ENCODE results near the gene PDLIM7. TPM values are rescaled to one million over a fixed set of nuclear protein-coding genes. Genes with fewer than 3 reads are reported as not detected.

The PDLIM7 gene
- total RNA-seq, 1 experiment from 2014 or later = 132 TPM

DNA sequence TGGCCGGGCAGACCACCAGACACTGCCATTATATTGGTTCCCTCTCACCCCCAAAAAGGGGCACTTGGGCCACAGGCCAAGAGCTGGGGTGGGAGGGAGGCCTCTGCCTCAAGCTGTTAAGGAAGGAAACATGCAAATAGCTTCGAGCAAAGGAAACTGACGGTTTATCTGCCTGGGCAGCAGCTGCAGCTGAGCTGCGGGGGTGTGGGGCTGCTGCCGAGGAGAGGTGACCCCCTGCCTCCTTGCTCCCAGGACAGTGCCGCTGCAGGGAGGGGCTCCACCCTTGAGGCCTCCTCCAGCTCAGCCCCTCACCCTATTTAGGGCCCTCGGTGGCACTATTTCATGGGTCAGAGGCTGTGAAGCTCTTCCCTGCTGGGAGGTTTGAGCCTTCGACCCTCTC is 11.4 kb upstream of the PDLIM7 start:
- no peaks in the 10 kb centered on the region for H3K9me3 ChIP-seq (ENCODE audit: low read depth, low read length, poor library complexity, severe bottlenecking)
- no TSS peak for BruUV-seq (replicated peaks)
- no peak for DNase-seq (ENCODE audit: low spot score)
- no peak overlapping the region for H3K27ac ChIP-seq (ENCODE audit: low read depth, low read length, poor library complexity, severe bottlenecking)
- ChIA-PET POLR2A (ENCODE audit: low non-redundant PET) (no interaction called here), CTCF (no interaction called here)
- no peak overlapping the region for H3K4me3 ChIP-seq (ENCODE audit: low read depth, low read length, poor library complexity, severe bottlenecking)
- H3K27me3 ChIP-seq (replicated peaks; ENCODE audit: insufficient read depth, low read depth, low read length, poor library complexity) = no peaks in the 10 kb centered on the region
- no peak for TF ChIP-seq EZH2 (IDR thresholded peaks at IDR 0.05; ENCODE audit: borderline replicate concordance, low read depth, low read length, poor library complexity, severe bottlenecking)
- TF ChIP-seq, protein P1, sequence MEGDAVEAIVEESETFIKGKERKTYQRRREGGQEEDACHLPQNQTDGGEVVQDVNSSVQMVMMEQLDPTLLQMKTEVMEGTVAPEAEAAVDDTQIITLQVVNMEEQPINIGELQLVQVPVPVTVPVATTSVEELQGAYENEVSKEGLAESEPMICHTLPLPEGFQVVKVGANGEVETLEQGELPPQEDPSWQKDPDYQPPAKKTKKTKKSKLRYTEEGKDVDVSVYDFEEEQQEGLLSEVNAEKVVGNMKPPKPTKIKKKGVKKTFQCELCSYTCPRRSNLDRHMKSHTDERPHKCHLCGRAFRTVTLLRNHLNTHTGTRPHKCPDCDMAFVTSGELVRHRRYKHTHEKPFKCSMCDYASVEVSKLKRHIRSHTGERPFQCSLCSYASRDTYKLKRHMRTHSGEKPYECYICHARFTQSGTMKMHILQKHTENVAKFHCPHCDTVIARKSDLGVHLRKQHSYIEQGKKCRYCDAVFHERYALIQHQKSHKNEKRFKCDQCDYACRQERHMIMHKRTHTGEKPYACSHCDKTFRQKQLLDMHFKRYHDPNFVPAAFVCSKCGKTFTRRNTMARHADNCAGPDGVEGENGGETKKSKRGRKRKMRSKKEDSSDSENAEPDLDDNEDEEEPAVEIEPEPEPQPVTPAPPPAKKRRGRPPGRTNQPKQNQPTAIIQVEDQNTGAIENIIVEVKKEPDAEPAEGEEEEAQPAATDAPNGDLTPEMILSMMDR (conservative IDR thresholded peaks at IDR 0.05; ENCODE audit: low read depth, low read length) = no peak
- H3K36me3 ChIP-seq (ENCODE audit: insufficient read depth, low read length, poor library complexity, severe bottlenecking) = peaks cover 33% of the 10 kb centered on the region
- H3K4me1 ChIP-seq (ENCODE audit: insufficient read depth, low read length, poor library complexity, severe bottlenecking) = no peaks in the 10 kb centered on the region
- intact Hi-C loops (cut with micrococcal nuclease; ENCODE audit: unreplicated experiment) = no loop called here

DNA sequence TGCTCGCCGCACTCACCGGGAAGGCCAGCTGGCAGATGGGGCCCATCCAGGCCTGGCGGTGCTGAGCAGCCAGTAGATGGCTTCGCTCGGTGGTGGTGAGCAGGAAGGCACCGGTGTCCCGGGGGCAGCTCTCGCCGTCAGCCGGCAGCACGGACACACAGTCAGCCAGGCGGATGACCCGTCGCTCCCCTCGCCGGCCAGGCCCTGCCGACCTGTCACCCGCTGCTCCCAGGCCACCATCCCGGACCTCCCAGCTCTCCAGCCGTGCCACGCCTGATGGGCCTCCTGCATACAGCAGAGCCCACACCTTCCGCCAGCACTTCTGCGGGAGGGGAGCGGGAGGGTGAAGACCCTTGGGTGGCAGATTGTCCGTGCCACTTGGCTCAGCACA is 10.8 kb upstream of the PDLIM7 start:
- no peak overlapping the region for H3K27ac ChIP-seq (ENCODE audit: low read depth, low read length, poor library complexity, severe bottlenecking)
- H3K9me3 ChIP-seq (ENCODE audit: low read depth, low read length, poor library complexity, severe bottlenecking) = no peaks in the 10 kb centered on the region
- POLR2A ChIA-PET (ENCODE audit: low non-redundant PET) = no interaction called here
- DNase-seq (ENCODE audit: low spot score) = no peak
- BruUV-seq (replicated peaks) = no TSS peak
- intact Hi-C loops (cut with micrococcal nuclease; ENCODE audit: unreplicated experiment) = no loop called here
- TF ChIP-seq EZH2 (IDR thresholded peaks at IDR 0.05; ENCODE audit: borderline replicate concordance, low read depth, low read length, poor library complexity, severe bottlenecking) = no peak
- TF ChIP-seq, protein P1 (conservative IDR thresholded peaks at IDR 0.05; ENCODE audit: low read depth, low read length) = no peak
- H3K36me3 ChIP-seq (ENCODE audit: insufficient read depth, low read length, poor library complexity, severe bottlenecking) = peaks cover 27% of the 10 kb centered on the region
- H3K4me1 ChIP-seq (ENCODE audit: insufficient read depth, low read length, poor library complexity, severe bottlenecking) = no peaks in the 10 kb centered on the region
- H3K4me3 ChIP-seq (ENCODE audit: low read depth, low read length, poor library complexity, severe bottlenecking) = no peak overlapping the region
- no peaks in the 10 kb centered on the region for H3K27me3 ChIP-seq (replicated peaks; ENCODE audit: insufficient read depth, low read depth, low read length, poor library complexity)
- CTCF ChIA-PET = no interaction called here

DNA sequence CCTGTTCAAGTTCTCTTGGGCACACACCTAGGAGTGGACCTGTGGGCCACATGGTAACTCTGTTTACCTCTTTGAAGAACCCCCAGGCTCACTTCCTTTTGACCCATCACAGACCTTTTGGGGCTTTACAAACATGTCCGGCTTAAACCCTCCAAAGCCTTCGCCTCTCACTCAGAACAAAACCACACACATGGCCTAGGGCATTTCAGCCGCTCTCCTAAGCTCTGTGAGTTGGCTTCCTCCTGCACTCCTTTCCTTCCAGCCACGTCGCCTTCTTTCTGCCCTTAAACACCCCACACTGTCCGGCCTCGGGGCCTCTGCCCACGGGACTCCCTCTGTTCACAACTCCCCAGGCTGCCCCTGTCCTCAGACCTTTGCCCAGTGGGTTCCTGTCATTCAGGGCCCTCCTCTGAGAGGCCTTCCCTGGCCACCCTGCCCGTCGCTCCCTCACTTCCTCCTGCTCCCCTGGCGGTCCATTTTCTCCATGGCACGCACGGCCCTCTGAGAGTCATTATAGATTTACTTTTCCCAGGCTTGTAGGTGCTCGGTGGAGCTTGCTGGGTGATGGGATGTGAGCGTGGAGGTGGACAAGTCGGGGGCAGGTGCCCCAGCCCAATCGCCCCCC is 10.3 kb upstream of the PDLIM7 start:
- H3K27ac ChIP-seq (ENCODE audit: low read depth, low read length, poor library complexity, severe bottlenecking) = no peak overlapping the region
- no peak overlapping the region for H3K4me3 ChIP-seq (ENCODE audit: low read depth, low read length, poor library complexity, severe bottlenecking)
- no peak for DNase-seq (ENCODE audit: low spot score)
- CTCF ChIA-PET = no interaction called here
- intact Hi-C loops (cut with micrococcal nuclease; ENCODE audit: unreplicated experiment) = no loop called here
- no peaks in the 10 kb centered on the region for H3K4me1 ChIP-seq (ENCODE audit: insufficient read depth, low read length, poor library complexity, severe bottlenecking)
- H3K9me3 ChIP-seq (ENCODE audit: low read depth, low read length, poor library complexity, severe bottlenecking) = no peaks in the 10 kb centered on the region
- H3K27me3 ChIP-seq (replicated peaks; ENCODE audit: insufficient read depth, low read depth, low read length, poor library complexity) = no peaks in the 10 kb centered on the region
- TF ChIP-seq EZH2 (IDR thresholded peaks at IDR 0.05; ENCODE audit: borderline replicate concordance, low read depth, low read length, poor library complexity, severe bottlenecking) = no peak
- TF ChIP-seq, protein P1 (conservative IDR thresholded peaks at IDR 0.05; ENCODE audit: low read depth, low read length) = no peak
- H3K36me3 ChIP-seq (ENCODE audit: insufficient read depth, low read length, poor library complexity, severe bottlenecking) = peaks cover 22% of the 10 kb centered on the region
- no TSS peak for BruUV-seq (replicated peaks)
- POLR2A ChIA-PET (ENCODE audit: low non-redundant PET) = no interaction called here
